GM12878 (cell line): ENCODE measurements around the gene FAM83G. TPM values are rescaled to one million over a fixed set of nuclear protein-coding genes. Genes with fewer than 3 reads are reported as not detected.
"Not testable (repeated sequence)": the region's sequence is repeated elsewhere in the genome, so short reads cannot be mapped to it uniquely, and the experiment has no call there.

Source experiments
- ATAC-seq: fragments of 200-7000 bp; cut with Tn5 transposase; 3 replicates; pipeline ENCODE4 v1.9.1; 2020; ENCODE audit warnings: mild to moderate bottlenecking, moderate library complexity
- BruUV-seq: library from RNA; stranded (reverse); fragments of 400-500 nt; replicated peaks from 2 replicates; lab custom pipeline; 2021; lab: Mats Ljungman, UMichigan
- CTCF ChIA-PET: fragments of 300-600 bp; sonication (Branson Sonifier 250); formaldehyde crosslinking; extraction: SDS; loops from one replicate; lab custom pipeline; 2021; ENCODE audit warnings: inconsistent platforms; lab: Yijun Ruan, JAX
- POLR2A ChIA-PET: fragments of 350-600 bp; formaldehyde crosslinking; extraction: SDS; loops from one replicate; lab custom pipeline; 2021; ENCODE audit warnings: inconsistent platforms; lab: Charles Lee
- RAD21 ChIA-PET: fragments of 300-600 bp; sonication (Branson Sonifier 250); formaldehyde crosslinking; loops from one replicate; lab custom pipeline; 2023; ENCODE audit warnings: antibody characterized with exemption; ENCODE audit not compliant: unreplicated experiment; lab: Charles Lee
- SMC1A ChIA-PET: fragments of 300-600 bp; sonication (Branson Sonifier 250); formaldehyde crosslinking; loops from one replicate; lab custom pipeline; 2023; ENCODE audit not compliant: unreplicated experiment, uncharacterized antibody; lab: Charles Lee
- DNase-seq: peaks from one replicate; pipeline ENCODE4 v3.0.0-alpha.2; 2011; ENCODE audit warnings: low read depth, low spot score
- FAIRE-seq: peaks from 3 replicates; lab custom pipeline; 2011; peaks lifted over from hg19 to GRCh38; lab: Jason Lieb, UNC
- H2AFZ ChIP-seq: 2 replicates; pipeline ENCODE4 v1.6.0; 2011; ENCODE audit warnings: low read depth, low read length, control low read depth; ENCODE audit not compliant: control insufficient read depth
- H3K27ac ChIP-seq: 2 replicates; pipeline ENCODE4 v1.5.1; 2011; ENCODE audit warnings: control low read depth; ENCODE audit not compliant: control insufficient read depth, insufficient read depth
- H3K27me3 ChIP-seq, 2 experiments: replicated peaks in 1 of 2; 2 replicates each; pipeline versions ENCODE4 v1.6.0 to v1.6.1; 2011; ENCODE audit warnings: low read length in 1 of 2; ENCODE audit not compliant: control insufficient read depth in 2 of 2, insufficient read depth in 2 of 2
- H3K36me3 ChIP-seq, 2 experiments: 2 replicates each; pipeline ENCODE4 v1.5.1; 2011; ENCODE audit warnings: low read length in 1 of 2; ENCODE audit not compliant: control insufficient read depth in 2 of 2, insufficient read depth in 2 of 2
- H3K4me1 ChIP-seq: 2 replicates; pipeline ENCODE4 v1.6.1; 2011; ENCODE audit warnings: mild to moderate bottlenecking, low read length, moderate library complexity, mixed read lengths; ENCODE audit not compliant: control insufficient read depth, insufficient read depth
- H3K4me2 ChIP-seq: 2 replicates; pipeline ENCODE4 v1.6.0; 2011; ENCODE audit warnings: control low read depth; ENCODE audit not compliant: control insufficient read depth, insufficient read depth
- H3K4me3 ChIP-seq: fragments of 200-600 bp; sonication (generic); 2 replicates; pipeline ENCODE4 v1.5.1; 2016
- H3K79me2 ChIP-seq: 2 replicates; pipeline ENCODE4 v1.6.0; 2011; ENCODE audit warnings: low read length; ENCODE audit not compliant: control insufficient read depth, insufficient read depth
- H3K9ac ChIP-seq: 2 replicates; pipeline ENCODE4 v1.8.0; 2011; ENCODE audit warnings: low read length, control low read depth, mixed read lengths; ENCODE audit not compliant: control insufficient read depth, insufficient read depth
- H3K9me3 ChIP-seq: replicated peaks from 3 replicates; pipeline ENCODE4 v1.5.1; 2011; ENCODE audit warnings: mild to moderate bottlenecking, low read length; ENCODE audit not compliant: control insufficient read depth, insufficient read depth
- H4K20me1 ChIP-seq: 2 replicates; pipeline ENCODE4 v1.6.0; 2011; ENCODE audit not compliant: control insufficient read depth, insufficient read depth
- CHD2 ChIP-seq: IDR thresholded peaks from 2 replicates; pipeline ENCODE4 v1.6.1; 2011; ENCODE audit warnings: low read depth, low read length, improper control_type of control experiment, borderline replicate concordance
- HSF1 ChIP-seq: fragments of 150-350 bp; IDR thresholded peaks from 2 replicates; pipeline ENCODE4 v1.6.1; 2014; ENCODE audit warnings: mild to moderate bottlenecking, low read depth, low read length
- MLLT1 ChIP-seq: fragments of 450-650 bp; IDR thresholded peaks from 2 replicates; pipeline ENCODE4 v1.6.1; 2016; ENCODE audit warnings: mild to moderate bottlenecking
- POLR2A ChIP-seq: IDR thresholded peaks from 2 replicates; pipeline ENCODE4 v1.6.1; 2011; ENCODE audit warnings: low read depth, mild to moderate bottlenecking, low read length
- RELA ChIP-seq: fragments of 450-650 bp; IDR thresholded peaks from 2 replicates; pipeline ENCODE4 v1.8.0; 2014; ENCODE audit warnings: borderline replicate concordance; ENCODE audit not compliant: partially characterized antibody
- SREBF1 ChIP-seq: IDR thresholded peaks from 2 replicates; pipeline ENCODE4 v1.6.1; 2012; ENCODE audit warnings: mild to moderate bottlenecking, low read length
- ZBTB33 ChIP-seq: fragments of 450-650 bp; IDR thresholded peaks from 2 replicates; pipeline ENCODE4 v1.6.1; 2017; ENCODE audit warnings: mild to moderate bottlenecking
- ZSCAN29 ChIP-seq: fragments of 450-650 bp; IDR thresholded peaks from 2 replicates; pipeline ENCODE4 v1.6.1; 2017; ENCODE audit warnings: mild to moderate bottlenecking, moderate library complexity
- WGBS: methylation state at CpG from one replicate; pipeline ENCODE4 v1.1.6; 2016; ENCODE audit warnings: low lambda C conversion rate; ENCODE audit not compliant: insufficient replicate concordance, insufficient coverage; ENCODE audit errors: missing lambda C conversion rate; 5-methylcytosine and 5-hydroxymethylcytosine counted together
- in situ Hi-C: fragments of 300-500 bp; cut with MboI; formaldehyde crosslinking; loops from 9 replicates; pipeline ENCODE4 v1.14.3; 2018; ENCODE audit warnings: mixed read lengths
- intact Hi-C: fragments of 100-400 bp; cut with micrococcal nuclease; formaldehyde crosslinking; loops from one replicate; pipeline ENCODE4 v1.14.2; 2022; ENCODE audit not compliant: unreplicated experiment
- polyA plus RNA-seq, 11 experiments: library from polyadenylated mRNA; depleted of rRNA in 4 of 11; unstranded in 6 of 11; stranded (reverse) in 5 of 11; fragments of >200 nt; fragmentation: Nextera tagmentation in 4 of 11; fragmentation: Illumina TruSeq in 1 of 11; extraction: Ambion mirVana in 4 of 11; extraction: Trizol in 1 of 11; gene quantifications; 1 replicate in 1 of 11; 2 replicates in 10 of 11; pipeline versions ENCODE4 v1.2.1 to v1.2.3, GENCODE V29; 2011 to 2016; ENCODE audit warnings: inconsistent platforms in 2 of 11, missing spikeins in 2 of 11, low read depth in 1 of 11
- total RNA-seq, 4 experiments: library from RNA; depleted of rRNA in 3 of 4; stranded (reverse); fragments of >200 nt in 3 of 4; fragmentation: Illumina TruSeq in 1 of 4; extraction: Trizol in 1 of 4; gene quantifications; 2 replicates each; pipeline versions ENCODE4 v1.2.1 to v1.2.3, GENCODE V29; 2013 to 2021

FAM83G gene
- total and polyA plus RNA-seq, 10 of the 15 experiments (the other 5 are each of a cell fraction or from before 2014, with no cell fraction given) = 0.03 to 16.7 (median 6.5) TPM

- H3K4me1 ChIP-seq, H3K4me3 ChIP-seq, intact Hi-C loops, H3K27me3 ChIP-seq, H3K9ac ChIP-seq, SMC1A ChIA-PET, in situ Hi-C loops, H3K9me3 ChIP-seq, DNase-seq, H3K27ac ChIP-seq, H4K20me1 ChIP-seq, H3K36me3 ChIP-seq, H3K4me2 ChIP-seq, FAIRE-seq, CTCF ChIA-PET, H3K79me2 ChIP-seq, H2AFZ ChIP-seq, ATAC-seq, RAD21 ChIA-PET, POLR2A ChIA-PET: not testable (repeated sequence)
- TSS peak; percentile 50 for BruUV-seq
- WGBS = no CpG with 5 or more reads among the region's 11 CpGs
These were observed 24.1 kb upstream of the FAM83G start for GRCh38 chr17:19028671-19029070.

GRCh38 chr17:19024101-19025078 lies 19.8 kb upstream of the FAM83G start:
- Histone ChIP-seq H4K20me1 (no peaks in the 10 kb centered on the region), H3K4me3 (no peak overlapping the region), H3K4me2 (no peak overlapping the region), H3K9ac (no peak overlapping the region), H3K27me3 (no peaks in the 10 kb centered on the region), H3K79me2 (no peaks in the 10 kb centered on the region), H3K4me1 (no peaks in the 10 kb centered on the region), H3K9me3 (no peaks in the 10 kb centered on the region), H3K27ac (no peak overlapping the region), H3K36me3 (peaks cover 0 to 15% of the 10 kb centered on the region in 2 experiments; a peak in 3 of 4 replicates), H2AFZ (no peak overlapping the region)
- DNase-seq (no peak), ATAC-seq (no peak), FAIRE-seq (no peak)
- ChIA-PET SMC1A (no interaction called here), POLR2A (interaction anchor here (0.6 kb wide), 1 partner anchor 167 kb away, joined by 3 read pairs; the partner anchor contains the start of gene PRPSAP2), CTCF (interaction anchor here (1.9 kb wide), 1 partner anchor 63 kb away, joined by 5 read pairs; no protein-coding TSS in a partner anchor), RAD21 (interaction anchor here (1.4 kb wide), 1 partner anchor 66 kb away, joined by 4 read pairs; no protein-coding TSS in a partner anchor)
- TSS peak; percentile 22 for BruUV-seq
- WGBS = 51% methylated on average over 22 of the region's 22 CpGs
- in situ Hi-C loops = no loop called here
- intact Hi-C loops = no loop called here
- TF ChIP-seq ZBTB33 (no peak), RELA (no peak), MLLT1 (no peak), ZSCAN29 (no peak), CHD2 (no peak), SREBF1 (no peak), POLR2A (no peak), HSF1 (no peak)
